CD4-positive, alpha-beta T cell treated with Interferon alpha-2 for 1 hour (primary cell): ENCODE results near the gene GPRIN2.
A peak's percentile ranks its signal among the peaks of the same experiment; 100 is the strongest.
"Not testable (repeated sequence)": the region's sequence is repeated elsewhere in the genome, so short reads cannot be mapped to it uniquely, and the experiment has no call there.

Experiments used
- DNase-seq, 2 donors: peaks; one replicate each; pipeline ENCODE4 v3.0.0-alpha.2; 2020 to 2022

GPRIN2 gene

GRCh38 chr10:46556515-46557318 lies at the start of gene GPRIN2:
Gene GPRIN2 (minus strand): TSS chr10:46556658. CDS start chr10:46550736, 5,922 bp downstream.
- no peak for DNase-seq

- DNase-seq: not testable (repeated sequence)
These were observed 44.1 kb upstream of the GPRIN2 start for GRCh38 chr10:46600516-46600915.

- DNase-seq: peak; percentile 47 to 49
These were observed 41.3 kb upstream of the GPRIN2 start for GRCh38 chr10:46597616-46598246.

GRCh38 chr10:46596570-46596969 lies 40.1 kb upstream of the GPRIN2 start:
- not testable (repeated sequence) for DNase-seq

GRCh38 chr10:46594453-46595063 lies 38.1 kb upstream of the GPRIN2 start:
- DNase-seq: not testable (repeated sequence)

- not testable (repeated sequence) for DNase-seq
These were observed 36.8 kb upstream of the GPRIN2 start for GRCh38 chr10:46593307-46593706.

- DNase-seq: not testable (repeated sequence)
These were observed 34.6 kb upstream of the GPRIN2 start for GRCh38 chr10:46591053-46591452.

GRCh38 chr10:46589589-46589988 lies 33.1 kb upstream of the GPRIN2 start:
- not testable (repeated sequence) for DNase-seq

- DNase-seq: not testable (repeated sequence)
These were observed 31.8 kb upstream of the GPRIN2 start for GRCh38 chr10:46588221-46588620.

- DNase-seq: not testable (repeated sequence)
These were observed 31.1 kb upstream of the GPRIN2 start for GRCh38 chr10:46587546-46587945.

GRCh38 chr10:46585246-46585645 lies 28.8 kb upstream of the GPRIN2 start:
- DNase-seq: not testable (repeated sequence)

- not testable (repeated sequence) for DNase-seq
These were observed 27.7 kb upstream of the GPRIN2 start for GRCh38 chr10:46584196-46584595.

GRCh38 chr10:46582568-46582967 lies 26.1 kb upstream of the GPRIN2 start:
- DNase-seq: not testable (repeated sequence)

- not testable (repeated sequence) for DNase-seq
These were observed 25.5 kb upstream of the GPRIN2 start for GRCh38 chr10:46581997-46582396.

- DNase-seq: not testable (repeated sequence)
These were observed 22.9 kb upstream of the GPRIN2 start for GRCh38 chr10:46579378-46579777.

GRCh38 chr10:46578474-46579178 lies 22.2 kb upstream of the GPRIN2 start, which contains the start of gene SYT15:
Gene SYT15 (plus strand): TSS chr10:46579128. CDS start chr10:46579169, 41 bp downstream.
- DNase-seq: not testable (repeated sequence)

- DNase-seq: not testable (repeated sequence)
These were observed 21.4 kb upstream of the GPRIN2 start for GRCh38 chr10:46577624-46578473.

- DNase-seq: not testable (repeated sequence)
These were observed 17.4 kb upstream of the GPRIN2 start for GRCh38 chr10:46573884-46574283.

GRCh38 chr10:46573314-46573713 lies 16.9 kb upstream of the GPRIN2 start:
- DNase-seq: not testable (repeated sequence)

GRCh38 chr10:46572765-46573164 lies 16.3 kb upstream of the GPRIN2 start:
- DNase-seq: not testable (repeated sequence)

- DNase-seq: not testable (repeated sequence)
These were observed 14.2 kb upstream of the GPRIN2 start for GRCh38 chr10:46570655-46571054.

- not testable (repeated sequence) for DNase-seq
These were observed 10.7 kb upstream of the GPRIN2 start for GRCh38 chr10:46567151-46567550.
